ENCODE data around the gene FBXW7. TPM values are rescaled to one million over a fixed set of nuclear protein-coding genes. Genes with fewer than 3 reads are reported as not detected.

FBXW7 gene
- total RNA-seq, 2 donors from 2014 or later: 39.9 to 49.4 TPM

DNA sequence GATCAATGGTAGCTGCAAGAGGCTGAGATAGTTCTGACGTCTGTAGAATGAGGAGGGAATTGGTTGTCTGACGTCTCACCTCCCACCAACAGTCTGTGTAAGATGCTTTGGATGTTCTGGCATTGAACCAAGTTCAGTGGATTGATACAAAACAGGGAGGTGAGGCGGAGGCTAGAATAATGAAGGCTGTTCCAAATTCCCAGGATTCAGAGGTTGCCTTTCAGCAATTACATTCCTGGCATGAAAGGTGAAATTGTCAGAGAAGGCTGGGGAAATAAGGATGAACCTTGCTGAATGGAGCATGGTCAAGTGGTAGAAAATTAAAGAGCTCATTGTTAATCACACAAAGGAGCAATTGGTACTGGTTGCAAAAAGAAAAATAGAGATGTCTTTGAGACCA is 241.6 kb downstream of the FBXW7 start:
- no peak for DNase-seq (ENCODE audit: low spot score)
- no peaks in the 10 kb centered on the region for H3K9me3 ChIP-seq
- TF ChIP-seq, protein P1, sequence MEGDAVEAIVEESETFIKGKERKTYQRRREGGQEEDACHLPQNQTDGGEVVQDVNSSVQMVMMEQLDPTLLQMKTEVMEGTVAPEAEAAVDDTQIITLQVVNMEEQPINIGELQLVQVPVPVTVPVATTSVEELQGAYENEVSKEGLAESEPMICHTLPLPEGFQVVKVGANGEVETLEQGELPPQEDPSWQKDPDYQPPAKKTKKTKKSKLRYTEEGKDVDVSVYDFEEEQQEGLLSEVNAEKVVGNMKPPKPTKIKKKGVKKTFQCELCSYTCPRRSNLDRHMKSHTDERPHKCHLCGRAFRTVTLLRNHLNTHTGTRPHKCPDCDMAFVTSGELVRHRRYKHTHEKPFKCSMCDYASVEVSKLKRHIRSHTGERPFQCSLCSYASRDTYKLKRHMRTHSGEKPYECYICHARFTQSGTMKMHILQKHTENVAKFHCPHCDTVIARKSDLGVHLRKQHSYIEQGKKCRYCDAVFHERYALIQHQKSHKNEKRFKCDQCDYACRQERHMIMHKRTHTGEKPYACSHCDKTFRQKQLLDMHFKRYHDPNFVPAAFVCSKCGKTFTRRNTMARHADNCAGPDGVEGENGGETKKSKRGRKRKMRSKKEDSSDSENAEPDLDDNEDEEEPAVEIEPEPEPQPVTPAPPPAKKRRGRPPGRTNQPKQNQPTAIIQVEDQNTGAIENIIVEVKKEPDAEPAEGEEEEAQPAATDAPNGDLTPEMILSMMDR (IDR thresholded peaks at IDR 0.05): no peak

DNA sequence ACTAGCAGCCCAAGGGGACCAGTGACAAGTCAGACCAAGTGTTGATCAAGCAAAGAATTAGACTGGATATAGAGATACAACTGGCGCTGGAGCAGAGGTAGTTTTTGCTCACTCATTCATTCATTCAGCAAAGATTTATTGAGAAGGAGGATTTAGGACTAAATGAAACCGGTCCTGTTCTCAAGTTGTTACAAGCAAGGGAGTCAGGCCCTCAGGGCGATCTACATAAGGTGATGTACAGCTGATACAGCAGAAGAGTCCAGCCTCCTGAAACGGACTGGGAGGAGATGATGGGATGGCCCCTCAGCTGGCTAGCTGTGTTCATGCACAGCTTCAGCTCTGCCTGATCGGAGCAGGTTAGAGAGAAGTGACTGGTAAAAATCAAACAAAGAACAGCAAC is 242.4 kb downstream of the FBXW7 start:
- Histone ChIP-seq H3K27me3 (no peaks in the 10 kb centered on the region), H3K36me3 (no peaks in the 10 kb centered on the region), H3K27ac (no peak overlapping the region), H3K9me3 (no peaks in the 10 kb centered on the region), H3K4me3 (no peak overlapping the region), H3K4me1 (no peaks in the 10 kb centered on the region)
- TF ChIP-seq, protein P1 (IDR thresholded peaks at IDR 0.05): no peak
- DNase-seq (ENCODE audit: low spot score): no peak

More for the DNA sequence above, 241.6 kb downstream of the FBXW7 start:
- H3K27ac ChIP-seq: no peak overlapping the region
- no peaks in the 10 kb centered on the region for H3K27me3 ChIP-seq
- H3K36me3 ChIP-seq: no peaks in the 10 kb centered on the region
- no peaks in the 10 kb centered on the region for H3K4me1 ChIP-seq
- H3K4me3 ChIP-seq: no peak overlapping the region

DNA sequence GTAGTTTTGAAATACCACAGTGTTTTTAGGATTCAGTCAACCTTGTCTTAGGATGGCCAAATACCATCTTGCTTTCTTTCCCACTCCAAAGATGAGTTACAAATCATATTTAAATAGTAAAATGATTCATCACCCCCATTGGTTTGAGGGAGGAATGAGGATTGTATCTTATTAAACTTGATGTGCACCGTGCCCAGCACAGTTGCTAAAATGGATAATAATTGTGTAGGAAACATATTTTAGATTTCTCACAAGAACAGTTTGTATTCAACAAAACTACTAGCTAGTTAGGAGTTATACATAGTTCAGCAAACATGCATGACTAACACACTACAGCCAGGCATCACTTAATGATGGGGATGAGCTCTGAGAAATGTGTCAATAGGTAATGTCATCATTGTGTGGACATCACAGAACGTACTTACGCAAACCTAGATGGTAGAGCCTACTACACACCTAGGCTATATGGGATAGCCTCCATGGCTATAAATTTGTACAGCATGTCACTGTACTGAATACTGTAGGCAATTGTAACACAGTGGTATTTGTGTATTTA is 245.4 kb downstream of the FBXW7 start:
- TF ChIP-seq, protein P1 (IDR thresholded peaks at IDR 0.05): no peak

DNA sequence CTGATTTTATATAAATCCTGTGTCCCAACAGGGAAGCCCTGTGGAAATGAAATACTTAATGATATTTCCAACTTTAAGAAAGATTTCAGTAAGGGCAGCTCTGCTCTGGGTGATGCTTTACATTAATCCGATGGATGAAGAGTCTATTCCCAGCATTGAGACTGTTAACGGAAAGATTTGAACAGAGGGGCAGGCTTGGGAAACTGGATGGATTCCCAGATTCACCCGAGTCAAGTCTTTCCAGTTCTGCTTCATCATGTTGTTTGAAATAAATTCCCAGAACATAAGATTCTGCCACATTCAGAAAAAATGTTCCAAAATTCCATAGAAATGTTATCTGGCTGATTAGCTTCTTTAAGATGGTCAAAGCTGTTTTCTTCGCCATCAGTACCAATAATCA is 246.0 kb downstream of the FBXW7 start:
- Histone ChIP-seq H3K27ac (no peak overlapping the region), H3K4me3 (no peak overlapping the region), H3K4me1 (no peaks in the 10 kb centered on the region), H3K9me3 (no peaks in the 10 kb centered on the region), H3K27me3 (no peaks in the 10 kb centered on the region), H3K36me3 (no peaks in the 10 kb centered on the region)
- TF ChIP-seq, protein P1 (IDR thresholded peaks at IDR 0.05): no peak
- DNase-seq (ENCODE audit: low spot score): no peak

More for the DNA sequence above, 245.4 kb downstream of the FBXW7 start:
- no peak overlapping the region for H3K27ac ChIP-seq
- H3K27me3 ChIP-seq: no peaks in the 10 kb centered on the region
- no peaks in the 10 kb centered on the region for H3K4me1 ChIP-seq
- no peak for DNase-seq (ENCODE audit: low spot score)
- H3K4me3 ChIP-seq: no peak overlapping the region
- no peaks in the 10 kb centered on the region for H3K36me3 ChIP-seq
- H3K9me3 ChIP-seq: no peaks in the 10 kb centered on the region

DNA sequence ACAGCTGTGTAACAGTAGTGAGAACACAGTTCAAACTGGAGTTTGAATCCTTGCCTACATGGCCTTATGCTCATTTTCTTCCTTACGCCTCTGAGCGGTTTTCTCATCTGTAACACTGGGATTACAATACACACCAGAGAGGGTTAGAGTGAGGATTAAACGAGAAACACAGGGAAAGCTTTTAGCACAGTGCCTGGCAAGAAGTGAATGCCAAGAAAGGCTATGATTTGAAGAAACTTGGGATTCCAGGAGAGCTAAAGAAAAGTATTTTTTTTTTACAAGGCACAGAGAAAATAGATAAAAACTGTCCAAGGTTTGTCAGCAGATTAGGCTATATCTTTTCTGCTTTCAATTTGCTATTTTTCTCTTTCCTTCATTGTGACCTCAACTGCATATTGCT is 246.4 kb downstream of the FBXW7 start:
- no peaks in the 10 kb centered on the region for H3K27me3 ChIP-seq
- no peak overlapping the region for H3K4me3 ChIP-seq
- H3K27ac ChIP-seq: no peak overlapping the region
- H3K36me3 ChIP-seq: no peaks in the 10 kb centered on the region
- no peak for DNase-seq (ENCODE audit: low spot score)
- TF ChIP-seq, protein P1 (IDR thresholded peaks at IDR 0.05): no peak
- no peaks in the 10 kb centered on the region for H3K9me3 ChIP-seq
- no peaks in the 10 kb centered on the region for H3K4me1 ChIP-seq
